ENCODE measurements around the gene PRRC2B.

Gene PRRC2B

GRCh38 chr9:131487001-131487400 lies 93.1 kb downstream of the PRRC2B start:
- Histone ChIP-seq H3K36me3 (replicated peaks) (peaks cover 100% of the 10 kb centered on the region), H3K27me3 (ENCODE audit: low read depth) (no peaks in the 10 kb centered on the region), H3K4me3 (no peak overlapping the region), H3K4me1 (no peaks in the 10 kb centered on the region), H3K9me3 (no peaks in the 10 kb centered on the region)
- DNase-seq (ENCODE audit: low spot score in 2 of 2), result no peak
- in situ Hi-C loops (cut with MboI; ENCODE audit: low sequenced_read_pairs), result no loop called here

- DNase-seq (ENCODE audit: low spot score in 2 of 2), result no peak
- in situ Hi-C loops (cut with MboI; ENCODE audit: low sequenced_read_pairs), result no loop called here
- H3K9me3 ChIP-seq, result no peaks in the 10 kb centered on the region
- no peaks in the 10 kb centered on the region for H3K27me3 ChIP-seq (ENCODE audit: low read depth)
- H3K4me1 ChIP-seq, result no peaks in the 10 kb centered on the region
- peaks cover 100% of the 10 kb centered on the region for H3K36me3 ChIP-seq (replicated peaks)
- H3K4me3 ChIP-seq, result no peak overlapping the region
Observed at GRCh38 chr9:131487621-131488031, 93.7 kb downstream of the PRRC2B start.

GRCh38 chr9:131490514-131490913 lies 96.6 kb downstream of the PRRC2B start:
- H3K36me3 ChIP-seq (replicated peaks), result peaks cover 100% of the 10 kb centered on the region
- in situ Hi-C loops (cut with MboI; ENCODE audit: low sequenced_read_pairs), result no loop called here
- H3K4me1 ChIP-seq, result no peaks in the 10 kb centered on the region
- H3K27me3 ChIP-seq (ENCODE audit: low read depth), result no peaks in the 10 kb centered on the region
- H3K4me3 ChIP-seq, result no peak overlapping the region
- DNase-seq (ENCODE audit: low spot score in 2 of 2), result no peak
- H3K9me3 ChIP-seq, result no peaks in the 10 kb centered on the region

- no peaks in the 10 kb centered on the region for H3K9me3 ChIP-seq
- no peak for DNase-seq (ENCODE audit: low spot score in 2 of 2)
- H3K4me1 ChIP-seq, result no peaks in the 10 kb centered on the region
- H3K4me3 ChIP-seq, result no peak overlapping the region
- in situ Hi-C loops (cut with MboI; ENCODE audit: low sequenced_read_pairs), result no loop called here
- H3K36me3 ChIP-seq (replicated peaks), result peaks cover 100% of the 10 kb centered on the region
- H3K27me3 ChIP-seq (ENCODE audit: low read depth), result no peaks in the 10 kb centered on the region
Observed at GRCh38 chr9:131491001-131491710, 97.3 kb downstream of the PRRC2B start.

GRCh38 chr9:131492070-131492469 lies 98.2 kb downstream of the PRRC2B start:
- in situ Hi-C loops (cut with MboI; ENCODE audit: low sequenced_read_pairs), result no loop called here
- no peaks in the 10 kb centered on the region for H3K27me3 ChIP-seq (ENCODE audit: low read depth)
- H3K9me3 ChIP-seq, result no peaks in the 10 kb centered on the region
- DNase-seq (ENCODE audit: low spot score in 2 of 2), result no peak
- peaks cover 100% of the 10 kb centered on the region for H3K36me3 ChIP-seq (replicated peaks)
- H3K4me3 ChIP-seq, result no peak overlapping the region
- H3K4me1 ChIP-seq, result no peaks in the 10 kb centered on the region

GRCh38 chr9:131494296-131494870 lies 100.5 kb downstream of the PRRC2B start:
- peaks cover 100% of the 10 kb centered on the region for H3K36me3 ChIP-seq (replicated peaks)
- DNase-seq (ENCODE audit: low spot score in 2 of 2), result no peak
- peaks cover 3% of the 10 kb centered on the region for H3K4me1 ChIP-seq
- in situ Hi-C loops (cut with MboI; ENCODE audit: low sequenced_read_pairs), result no loop called here
- no peak overlapping the region for H3K4me3 ChIP-seq
- H3K9me3 ChIP-seq, result no peaks in the 10 kb centered on the region
- H3K27me3 ChIP-seq (ENCODE audit: low read depth), result no peaks in the 10 kb centered on the region

GRCh38 chr9:131495785-131496184 lies 101.9 kb downstream of the PRRC2B start:
- H3K4me1 ChIP-seq, result peaks cover 17% of the 10 kb centered on the region
- H3K27me3 ChIP-seq (ENCODE audit: low read depth), result no peaks in the 10 kb centered on the region
- no peak for DNase-seq (ENCODE audit: low spot score in 2 of 2)
- peaks cover 92% of the 10 kb centered on the region for H3K36me3 ChIP-seq (replicated peaks)
- in situ Hi-C loops (cut with MboI; ENCODE audit: low sequenced_read_pairs), result no loop called here
- H3K9me3 ChIP-seq, result no peaks in the 10 kb centered on the region
- no peak overlapping the region for H3K4me3 ChIP-seq

- no peak for DNase-seq (ENCODE audit: low spot score in 2 of 2)
Observed at GRCh38 chr9:131496844-131497405, 103.0 kb downstream of the PRRC2B start.

GRCh38 chr9:131499254-131499767 lies 105.4 kb downstream of the PRRC2B start:
- Histone ChIP-seq H3K36me3 (replicated peaks) (peaks cover 62% of the 10 kb centered on the region), H3K4me1 (peaks cover 32% of the 10 kb centered on the region), H3K9me3 (no peaks in the 10 kb centered on the region), H3K4me3 (no peak overlapping the region), H3K27me3 (ENCODE audit: low read depth) (no peaks in the 10 kb centered on the region)
- no peak for DNase-seq (ENCODE audit: low spot score in 2 of 2)
- in situ Hi-C loops (cut with MboI; ENCODE audit: low sequenced_read_pairs), result no loop called here

More at GRCh38 chr9:131496844-131497405, 103.0 kb downstream of the PRRC2B start:
- no peaks in the 10 kb centered on the region for H3K9me3 ChIP-seq
- no peaks in the 10 kb centered on the region for H3K27me3 ChIP-seq (ENCODE audit: low read depth)
- in situ Hi-C loops (cut with MboI; ENCODE audit: low sequenced_read_pairs), result no loop called here
- no peak overlapping the region for H3K4me3 ChIP-seq
- peaks cover 81% of the 10 kb centered on the region for H3K36me3 ChIP-seq (replicated peaks)
- peaks cover 26% of the 10 kb centered on the region for H3K4me1 ChIP-seq

- Histone ChIP-seq H3K9me3 (no peaks in the 10 kb centered on the region), H3K4me1 (peaks cover 35% of the 10 kb centered on the region), H3K27me3 (ENCODE audit: low read depth) (no peaks in the 10 kb centered on the region), H3K36me3 (replicated peaks) (peaks cover 51% of the 10 kb centered on the region), H3K4me3 (no peak overlapping the region; the same call in 1 of the 2 replicates)
- DNase-seq (ENCODE audit: low spot score in 2 of 2), result no peak
- in situ Hi-C loops (cut with MboI; ENCODE audit: low sequenced_read_pairs), result no loop called here
Observed at GRCh38 chr9:131500377-131500776, 106.5 kb downstream of the PRRC2B start.

- Histone ChIP-seq H3K4me3 (no peak overlapping the region; the same call in 1 of the 2 replicates), H3K4me1 (peaks cover 35% of the 10 kb centered on the region), H3K27me3 (ENCODE audit: low read depth) (no peaks in the 10 kb centered on the region), H3K9me3 (no peaks in the 10 kb centered on the region), H3K36me3 (replicated peaks) (peaks cover 44% of the 10 kb centered on the region)
- peak; percentile 43 to 66 for DNase-seq (ENCODE audit: low spot score in 2 of 2)
- in situ Hi-C loops (cut with MboI; ENCODE audit: low sequenced_read_pairs), result no loop called here
Observed at GRCh38 chr9:131500939-131501541, 107.2 kb downstream of the PRRC2B start.

- Histone ChIP-seq H3K27me3 (ENCODE audit: low read depth) (no peaks in the 10 kb centered on the region), H3K9me3 (no peaks in the 10 kb centered on the region), H3K4me1 (peaks cover 35% of the 10 kb centered on the region), H3K36me3 (replicated peaks) (peaks cover 32% of the 10 kb centered on the region), H3K4me3 (peak within 1 kb of the TSS; percentile 96)
- peak; percentile 78 to 91 for DNase-seq (ENCODE audit: low spot score in 2 of 2)
- in situ Hi-C loops (cut with MboI; ENCODE audit: low sequenced_read_pairs), result no loop called here
Observed at GRCh38 chr9:131502781-131503625, 109.1 kb downstream of the PRRC2B start, which contains the start of gene POMT1. POMT1 (plus strand) TSS chr9:131502918; CDS start chr9:131504219, 1,301 bp downstream.

Measured in HAP-1 (cell line).